GM06990 (cell line): Measurements from ENCODE around the gene INPP5E.

Experiments used
- DNase-seq: peaks from one replicate; pipeline ENCODE4 v3.0.0-alpha.2; 2011; ENCODE audit not compliant: insufficient read length; ENCODE audit errors: extremely low read depth
- H3K27me3 ChIP-seq: replicated peaks from 2 replicates; pipeline ENCODE4 v1.6.0; 2011; ENCODE audit warnings: low read length; ENCODE audit not compliant: control insufficient read depth, insufficient read depth
- H3K36me3 ChIP-seq: 2 replicates; pipeline ENCODE4 v1.5.1; 2011; ENCODE audit warnings: low read length; ENCODE audit not compliant: control insufficient read depth, insufficient read depth
- H3K4me3 ChIP-seq: replicated peaks from 2 replicates; pipeline ENCODE4 v1.5.1; 2011; ENCODE audit warnings: low read depth, mild to moderate bottlenecking, control low read depth, low read length
- TF ChIP-seq, protein P1 (sequence below): IDR thresholded peaks from 2 replicates; pipeline ENCODE4 v1.5.1; 2011; ENCODE audit warnings: low read length, control low read depth, mild to moderate bottlenecking, inconsistent platforms; ENCODE audit not compliant: insufficient read depth, poor library complexity, severe bottlenecking

Gene INPP5E

GRCh38 chr9:136454026-136454796, 14.6 kb upstream of the INPP5E start:
- TF ChIP-seq, protein P1, sequence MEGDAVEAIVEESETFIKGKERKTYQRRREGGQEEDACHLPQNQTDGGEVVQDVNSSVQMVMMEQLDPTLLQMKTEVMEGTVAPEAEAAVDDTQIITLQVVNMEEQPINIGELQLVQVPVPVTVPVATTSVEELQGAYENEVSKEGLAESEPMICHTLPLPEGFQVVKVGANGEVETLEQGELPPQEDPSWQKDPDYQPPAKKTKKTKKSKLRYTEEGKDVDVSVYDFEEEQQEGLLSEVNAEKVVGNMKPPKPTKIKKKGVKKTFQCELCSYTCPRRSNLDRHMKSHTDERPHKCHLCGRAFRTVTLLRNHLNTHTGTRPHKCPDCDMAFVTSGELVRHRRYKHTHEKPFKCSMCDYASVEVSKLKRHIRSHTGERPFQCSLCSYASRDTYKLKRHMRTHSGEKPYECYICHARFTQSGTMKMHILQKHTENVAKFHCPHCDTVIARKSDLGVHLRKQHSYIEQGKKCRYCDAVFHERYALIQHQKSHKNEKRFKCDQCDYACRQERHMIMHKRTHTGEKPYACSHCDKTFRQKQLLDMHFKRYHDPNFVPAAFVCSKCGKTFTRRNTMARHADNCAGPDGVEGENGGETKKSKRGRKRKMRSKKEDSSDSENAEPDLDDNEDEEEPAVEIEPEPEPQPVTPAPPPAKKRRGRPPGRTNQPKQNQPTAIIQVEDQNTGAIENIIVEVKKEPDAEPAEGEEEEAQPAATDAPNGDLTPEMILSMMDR = no peak
- DNase-seq = no peak
- Histone ChIP-seq H3K27me3 (no peaks in the 10 kb centered on the region), H3K4me3 (no peak overlapping the region), H3K36me3 (peaks cover 45% of the 10 kb centered on the region)

DNA sequence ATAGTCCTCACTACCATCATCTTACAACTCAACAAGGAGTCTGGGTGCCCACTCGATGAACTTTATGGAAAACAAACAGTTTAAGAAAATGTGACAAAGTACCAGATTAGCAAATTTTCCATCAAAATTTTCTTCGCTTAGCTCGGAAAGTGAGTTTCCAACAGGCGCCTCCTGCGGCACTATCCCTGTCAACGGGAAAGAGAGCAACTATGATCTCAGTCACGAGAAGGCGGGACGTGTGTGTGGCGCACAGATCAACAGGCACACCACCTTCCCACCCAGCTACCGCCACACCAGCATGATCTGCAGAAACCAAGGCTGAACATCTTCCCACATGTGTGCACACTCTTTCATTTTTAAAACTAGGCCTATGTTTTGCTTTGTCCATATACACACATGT, 13.7 kb upstream of the INPP5E start:
- Histone ChIP-seq H3K27me3 (no peaks in the 10 kb centered on the region), H3K36me3 (peaks cover 43% of the 10 kb centered on the region)
- TF ChIP-seq, protein P1 = no peak

GRCh38 chr9:136451221-136451877, 11.7 kb upstream of the INPP5E start:
- no peak overlapping the region for H3K4me3 ChIP-seq
- H3K36me3 ChIP-seq = peaks cover 45% of the 10 kb centered on the region
- DNase-seq = no peak
- no peaks in the 10 kb centered on the region for H3K27me3 ChIP-seq
- TF ChIP-seq, protein P1 = no peak

More for the DNA sequence above, 13.7 kb upstream of the INPP5E start:
- H3K4me3 ChIP-seq = no peak overlapping the region
- no peak for DNase-seq

DNA sequence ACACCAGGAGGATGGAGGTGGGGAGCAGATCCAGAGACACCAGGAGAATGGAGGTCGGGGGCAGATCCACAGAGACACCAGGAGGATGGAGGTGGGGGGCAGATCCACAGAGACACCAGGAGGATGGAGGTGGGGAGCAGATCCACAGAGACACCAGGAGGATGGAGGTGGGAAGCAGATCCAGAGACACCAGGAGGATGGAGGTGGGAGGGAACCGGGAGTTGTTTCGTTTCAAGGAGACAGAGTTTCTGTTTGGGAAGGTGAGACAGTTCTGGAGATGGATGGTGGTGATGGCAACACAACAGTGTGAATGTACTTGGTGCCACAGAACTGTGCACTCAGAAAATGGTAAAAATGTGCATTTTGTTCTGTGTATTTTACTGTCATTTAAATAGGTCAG, 9.0 kb upstream of the INPP5E start:
- no peaks in the 10 kb centered on the region for H3K27me3 ChIP-seq
- no peak for DNase-seq
- TF ChIP-seq, protein P1 = no peak

GRCh38 chr9:136447173-136447778, 7.6 kb upstream of the INPP5E start:
- TF ChIP-seq, protein P1 = no peak
- no peak overlapping the region for H3K4me3 ChIP-seq
- H3K36me3 ChIP-seq = peaks cover 37% of the 10 kb centered on the region
- no peak for DNase-seq
- no peaks in the 10 kb centered on the region for H3K27me3 ChIP-seq

More for the DNA sequence above, 9.0 kb upstream of the INPP5E start:
- Histone ChIP-seq H3K36me3 (peaks cover 36% of the 10 kb centered on the region), H3K4me3 (no peak overlapping the region)
